HFFc6 (cell line): ENCODE data around the gene SCAANT1. TPM values are rescaled to one million over a fixed set of nuclear protein-coding genes. Genes with fewer than 3 reads are reported as not detected.

Experiments
- DNase-seq: peaks from one replicate; pipeline ENCODE4 v3.0.0-alpha.2; 2018
- H3K27ac Mint-ChIP-seq: 2 replicates; pipeline ENCODE4 v1.8.0; 2020; ENCODE audit warnings: mild to moderate bottlenecking, mixed read lengths
- H3K27me3 Mint-ChIP-seq: 2 replicates; pipeline ENCODE4 v1.8.0; 2021; ENCODE audit warnings: mild to moderate bottlenecking, moderate library complexity, mixed read lengths; ENCODE audit not compliant: insufficient read depth
- H3K36me3 Mint-ChIP-seq: 2 replicates; pipeline ENCODE4 v1.8.0; 2021; ENCODE audit warnings: low read depth, mixed read lengths
- H3K4me1 Mint-ChIP-seq: 2 replicates; pipeline ENCODE4 v1.8.0; 2020; ENCODE audit warnings: low read depth, mixed read lengths
- H3K4me3 Mint-ChIP-seq: 2 replicates; pipeline ENCODE4 v1.8.0; 2020; ENCODE audit warnings: mild to moderate bottlenecking, moderate library complexity, mixed read lengths
- H3K9me3 Mint-ChIP-seq: 2 replicates; pipeline ENCODE4 v1.8.0; 2020; ENCODE audit warnings: mild to moderate bottlenecking, mixed read lengths
- CTCF ChIP-seq: fragments of 200-600 bp; sonication (generic); IDR thresholded peaks from 2 replicates; pipeline ENCODE4 v1.5.0; 2021; ENCODE audit warnings: antibody characterized with exemption, mild to moderate bottlenecking
- total RNA-seq, 6 experiments: library from RNA; stranded (reverse); fragmentation: NEBNext Ultra II Directional; extraction: Animal tissue kit (Norgen Biotek cat#: 25700); gene quantifications; 2 replicates in 1 of 6; 3 replicates in 5 of 6; pipeline ENCODE4 v1.2.3, GENCODE V29; 2021

The SCAANT1 gene
- total RNA-seq, 6 experiments from 2014 or later = not detected

GRCh38 chr3:63908776-63909175 lies 3.4 kb downstream of the SCAANT1 start:
- H3K4me3 Mint-ChIP-seq = no peak overlapping the region
- no peak for TF ChIP-seq CTCF
- no peaks in the 10 kb centered on the region for H3K9me3 Mint-ChIP-seq
- no peak for DNase-seq
- H3K27ac Mint-ChIP-seq = no peak overlapping the region
- no peaks in the 10 kb centered on the region for H3K27me3 Mint-ChIP-seq
- peaks cover 56% of the 10 kb centered on the region for H3K4me1 Mint-ChIP-seq
- H3K36me3 Mint-ChIP-seq = no peaks in the 10 kb centered on the region

- no peaks in the 10 kb centered on the region for H3K27me3 Mint-ChIP-seq
- no peak overlapping the region for H3K27ac Mint-ChIP-seq
- H3K4me3 Mint-ChIP-seq = no peak overlapping the region
- peak; percentile 36 for DNase-seq
- peak; percentile 63 for TF ChIP-seq CTCF
- H3K4me1 Mint-ChIP-seq = peaks cover 56% of the 10 kb centered on the region
- H3K36me3 Mint-ChIP-seq = no peaks in the 10 kb centered on the region
- no peaks in the 10 kb centered on the region for H3K9me3 Mint-ChIP-seq
Observed at GRCh38 chr3:63908081-63908736, 4.0 kb downstream of the SCAANT1 start.

- Mint-ChIP-seq H3K4me3 (no peak overlapping the region), H3K9me3 (no peaks in the 10 kb centered on the region), H3K27me3 (no peaks in the 10 kb centered on the region), H3K36me3 (peaks cover 13% of the 10 kb centered on the region), H3K4me1 (peaks cover 48% of the 10 kb centered on the region), H3K27ac (no peak overlapping the region)
- DNase-seq = no peak
- TF ChIP-seq CTCF = no peak
Observed at GRCh38 chr3:63905731-63906620, 6.2 kb downstream of the SCAANT1 start.

GRCh38 chr3:63900459-63900858 lies 11.7 kb downstream of the SCAANT1 start:
- Mint-ChIP-seq H3K36me3 (peaks cover 24% of the 10 kb centered on the region), H3K27me3 (no peaks in the 10 kb centered on the region; the same call in 1 of the 2 replicates)
- no peak for DNase-seq

GRCh38 chr3:63900010-63900409 lies 12.2 kb downstream of the SCAANT1 start:
- TF ChIP-seq CTCF = no peak
- DNase-seq = no peak
- Mint-ChIP-seq H3K4me3 (no peak overlapping the region), H3K9me3 (no peaks in the 10 kb centered on the region), H3K4me1 (peaks cover 40% of the 10 kb centered on the region), H3K36me3 (peaks cover 24% of the 10 kb centered on the region), H3K27me3 (no peaks in the 10 kb centered on the region; the same call in 1 of the 2 replicates), H3K27ac (no peak overlapping the region)

More at GRCh38 chr3:63900459-63900858, 11.7 kb downstream of the SCAANT1 start:
- H3K27ac Mint-ChIP-seq = no peak overlapping the region
- H3K9me3 Mint-ChIP-seq = no peaks in the 10 kb centered on the region
- H3K4me3 Mint-ChIP-seq = no peak overlapping the region
- TF ChIP-seq CTCF = no peak
- H3K4me1 Mint-ChIP-seq = peaks cover 39% of the 10 kb centered on the region
